IPS DF 6.9 (cell line): ENCODE results near the gene MAST2.

ENCODE experiments used
- DNase-seq: peaks from one replicate; pipeline ENCODE4 v3.0.0-alpha.2; 2013; ENCODE audit warnings: low read depth, low spot score
- H3K27ac ChIP-seq: one replicate; pipeline ENCODE4 v1.5.1; 2013; ENCODE audit warnings: low read length, control low read depth
- H3K27me3 ChIP-seq: 2 replicates; pipeline ENCODE4 v1.6.1; 2013; ENCODE audit warnings: mild to moderate bottlenecking, low read length; ENCODE audit not compliant: control insufficient read depth, insufficient read depth
- H3K36me3 ChIP-seq: 2 replicates; pipeline ENCODE4 v1.6.1; 2013; ENCODE audit warnings: low read length; ENCODE audit not compliant: control insufficient read depth, insufficient read depth
- H3K4me1 ChIP-seq: 2 replicates; pipeline ENCODE4 v1.6.1; 2013; ENCODE audit warnings: low read length; ENCODE audit not compliant: control insufficient read depth, insufficient read depth
- H3K4me3 ChIP-seq: 2 replicates; pipeline ENCODE4 v1.5.1; 2013; ENCODE audit warnings: mild to moderate bottlenecking, low read length
- H3K9me3 ChIP-seq: 2 replicates; pipeline ENCODE4 v1.6.1; 2013; ENCODE audit warnings: low read length, inconsistent platforms; ENCODE audit not compliant: control insufficient read depth, insufficient read depth
- WGBS: extraction: QIAGEN DNeasy Blood & Tissue Kit; methylation state at CpG from one replicate; pipeline ENCODE4 v1.1.7; 2013; ENCODE audit warnings: mixed read lengths, missing lambda C conversion rate; ENCODE audit not compliant: insufficient read length, insufficient coverage; 5-methylcytosine and 5-hydroxymethylcytosine counted together

Gene MAST2

DNA sequence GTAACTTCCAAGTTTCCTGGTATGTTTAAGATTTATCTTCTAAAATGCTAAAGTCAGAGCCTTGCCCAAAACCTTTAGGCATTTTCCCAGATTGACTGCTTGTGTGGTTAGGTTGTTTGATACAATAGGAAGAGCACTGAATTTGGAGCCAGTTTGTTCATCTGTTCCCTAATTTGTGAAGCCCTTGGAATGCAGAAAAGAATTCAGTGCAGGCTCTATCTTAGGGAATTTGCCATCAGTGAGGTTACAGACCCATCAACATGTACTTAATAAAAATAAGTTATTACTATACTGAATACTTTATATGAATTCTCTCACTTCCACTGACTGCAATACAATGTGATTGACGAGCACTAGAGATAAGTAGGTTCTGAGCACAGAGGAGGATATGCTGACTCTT is 208.8 kb downstream of the MAST2 start:
- Histone ChIP-seq H3K27ac (no peak overlapping the region), H3K4me3 (no peak overlapping the region), H3K36me3 (peaks cover 3% of the 10 kb centered on the region; the same call in 1 of the 2 replicates), H3K9me3 (no peaks in the 10 kb centered on the region), H3K27me3 (no peaks in the 10 kb centered on the region), H3K4me1 (no peaks in the 10 kb centered on the region)
- no CpG with 5 or more reads among the region's 1 CpG for WGBS
- no peak for DNase-seq

DNA sequence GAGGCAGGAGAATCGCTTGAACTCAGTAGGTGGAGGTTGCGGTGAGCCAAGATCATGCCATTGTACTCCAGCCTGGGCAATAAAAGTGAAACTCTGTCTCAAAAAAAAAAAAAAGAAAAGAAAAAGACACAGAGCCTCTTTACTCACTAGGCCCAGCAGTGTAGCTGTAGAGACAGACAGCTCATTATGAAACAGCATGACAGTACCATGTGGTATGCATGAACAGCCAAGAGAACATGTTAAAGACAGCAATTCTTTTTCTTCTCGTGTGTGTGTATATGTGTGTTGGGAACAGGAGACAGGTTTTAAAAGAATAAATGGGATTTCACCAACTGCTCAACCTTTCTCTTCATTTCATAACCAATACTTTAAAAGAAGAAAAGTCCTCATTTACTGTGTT is 210.2 kb downstream of the MAST2 start:
- no peak for DNase-seq
- no CpG with 5 or more reads among the region's 3 CpGs for WGBS
- Histone ChIP-seq H3K9me3 (no peaks in the 10 kb centered on the region), H3K36me3 (no peaks in the 10 kb centered on the region; the same call in 1 of the 2 replicates), H3K27ac (no peak overlapping the region), H3K27me3 (no peaks in the 10 kb centered on the region), H3K4me3 (no peak overlapping the region), H3K4me1 (no peaks in the 10 kb centered on the region)

DNA sequence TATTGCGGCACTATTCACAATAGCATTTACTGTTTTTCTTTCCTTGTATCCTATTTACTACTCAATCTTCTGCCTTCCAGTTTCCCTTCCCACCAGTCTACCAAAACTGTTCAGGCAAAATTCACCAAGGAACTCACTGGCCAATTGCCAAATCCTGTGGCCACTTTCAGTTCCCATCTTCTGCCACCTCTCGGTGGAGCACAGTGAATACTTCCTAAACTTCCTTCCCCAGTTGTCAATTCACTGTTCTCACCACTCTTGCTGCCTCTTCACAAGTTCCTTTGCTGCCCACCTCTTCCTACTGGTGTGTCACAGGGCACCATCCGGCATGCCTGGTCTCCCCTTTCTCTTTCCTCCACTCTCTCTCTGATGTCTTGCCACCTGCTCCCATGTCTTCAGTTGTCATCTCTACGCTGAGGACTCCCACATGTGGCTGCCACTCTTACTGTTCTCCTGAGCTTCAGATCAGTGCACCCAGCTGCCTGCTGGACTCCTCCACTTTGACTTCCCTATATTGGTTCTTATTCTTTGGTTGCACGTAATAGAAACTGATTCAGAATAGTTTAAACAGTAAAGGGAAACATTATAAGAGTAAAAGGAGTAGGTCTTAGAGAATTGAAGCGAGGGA is 214.6 kb downstream of the MAST2 start:
- Histone ChIP-seq H3K9me3 (no peaks in the 10 kb centered on the region), H3K36me3 (peaks cover 8% of the 10 kb centered on the region; the same call in 1 of the 2 replicates), H3K27ac (no peak overlapping the region), H3K4me1 (0 out of 2 replicates have a peak, but pooled peaks cover 2% of the 10 kb centered on the region), H3K4me3 (no peak overlapping the region), H3K27me3 (no peaks in the 10 kb centered on the region)
- no CpG with 5 or more reads among the region's 6 CpGs for WGBS
- DNase-seq: no peak

DNA sequence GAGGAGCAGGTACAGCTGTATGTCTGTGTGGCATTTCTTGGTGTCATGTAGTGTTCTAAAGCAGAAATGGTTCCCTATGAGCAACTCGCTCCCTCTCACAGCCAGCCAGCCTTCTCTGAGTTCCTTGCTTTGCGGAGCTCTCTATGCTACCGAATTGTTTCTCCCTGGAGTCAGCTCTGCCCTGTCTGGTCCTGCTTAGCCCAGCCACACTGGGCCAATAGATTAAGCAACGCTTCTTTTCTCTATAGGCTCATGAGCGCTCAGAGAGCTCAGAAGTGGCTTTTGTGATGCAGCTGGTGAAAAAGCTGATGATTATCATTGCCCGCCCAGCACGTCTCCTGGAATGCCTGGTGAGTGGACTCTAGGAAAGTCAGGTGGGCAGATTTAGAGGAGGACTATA is 215.9 kb downstream of the MAST2 start:
- Histone ChIP-seq H3K36me3 (peaks cover 16% of the 10 kb centered on the region), H3K4me3 (no peak overlapping the region)
- whole genome bisulfite sequencing: no CpG with 5 or more reads among the region's 7 CpGs

DNA sequence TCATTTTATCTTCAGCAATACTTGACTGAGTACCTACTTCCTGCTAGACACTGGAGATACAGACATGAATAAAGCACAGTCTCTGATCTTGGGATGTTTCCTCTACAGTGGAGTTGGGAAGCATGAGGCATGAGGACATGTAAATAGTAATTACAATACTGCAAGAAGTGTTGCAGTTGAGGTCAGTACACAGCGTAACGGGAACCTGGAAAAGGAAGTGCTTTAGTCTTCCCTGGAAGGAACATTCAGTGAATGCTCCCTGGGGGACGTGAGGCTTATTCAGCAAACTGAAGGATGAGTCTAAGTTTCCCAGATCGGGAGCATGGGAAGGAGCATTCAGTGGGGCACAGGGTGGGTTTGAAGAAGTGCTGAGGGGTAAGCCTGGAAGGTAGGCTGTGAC is 216.6 kb downstream of the MAST2 start:
- no CpG with 5 or more reads among the region's 4 CpGs for WGBS
- Histone ChIP-seq H3K4me3 (no peak overlapping the region), H3K36me3 (peaks cover 16% of the 10 kb centered on the region), H3K27ac (no peak overlapping the region), H3K9me3 (no peaks in the 10 kb centered on the region), H3K27me3 (no peaks in the 10 kb centered on the region), H3K4me1 (0 out of 2 replicates have a peak, but pooled peaks cover 2% of the 10 kb centered on the region)
- no peak for DNase-seq

More for the DNA sequence above, 215.9 kb downstream of the MAST2 start:
- H3K4me1 ChIP-seq: 0 out of 2 replicates have a peak, but pooled peaks cover 2% of the 10 kb centered on the region
- no peaks in the 10 kb centered on the region for H3K27me3 ChIP-seq
- no peak overlapping the region for H3K27ac ChIP-seq
- H3K9me3 ChIP-seq: no peaks in the 10 kb centered on the region
- no peak for DNase-seq

DNA sequence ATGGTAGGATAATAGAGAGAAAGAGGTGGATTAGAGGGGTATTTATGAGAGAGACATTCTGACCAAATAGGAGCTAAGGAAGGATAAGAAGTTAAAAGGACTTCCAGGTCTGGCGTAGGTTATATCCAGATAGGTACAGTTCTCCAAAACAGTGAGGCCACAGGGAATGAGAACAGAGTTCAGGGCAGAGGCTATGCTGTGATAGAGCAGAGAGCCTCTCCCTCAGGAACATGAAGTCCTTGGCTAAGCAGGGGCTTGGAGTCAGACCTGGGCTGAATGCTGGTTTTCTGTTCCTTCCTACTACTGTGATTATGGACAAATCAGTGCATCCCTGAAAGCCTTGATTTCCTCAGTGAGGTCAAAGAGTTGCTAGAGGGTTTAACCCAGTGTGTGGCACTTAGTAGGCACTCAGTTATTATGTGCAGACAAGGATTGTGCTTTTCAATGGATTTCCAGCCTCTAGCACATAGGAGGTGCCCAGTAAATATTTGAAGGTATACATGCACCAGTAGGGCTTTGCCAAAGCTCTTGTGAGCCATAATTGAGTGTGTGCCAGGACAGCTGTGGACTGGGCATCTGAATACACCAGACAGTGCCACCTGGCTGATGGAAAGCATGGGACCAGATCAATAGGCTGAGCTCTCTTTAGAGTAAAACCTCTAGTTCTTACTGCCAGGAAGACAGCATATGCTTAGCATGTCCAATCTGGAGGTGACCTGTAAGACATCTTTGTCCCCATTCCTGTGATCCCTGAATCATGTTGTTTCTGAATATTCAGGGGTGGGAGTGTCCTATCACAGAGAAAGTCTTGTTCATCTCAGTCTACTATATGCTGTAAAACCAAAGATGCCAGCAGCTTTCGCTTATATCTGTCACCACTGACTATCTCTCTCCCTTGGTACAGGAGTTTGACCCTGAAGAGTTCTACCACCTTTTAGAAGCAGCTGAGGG is 217.9 kb downstream of the MAST2 start:
- no peak overlapping the region for H3K4me3 ChIP-seq
- H3K9me3 ChIP-seq: no peaks in the 10 kb centered on the region
- peaks cover 16% of the 10 kb centered on the region for H3K36me3 ChIP-seq
- H3K27ac ChIP-seq: no peak overlapping the region
- DNase-seq: no peak
- H3K27me3 ChIP-seq: no peaks in the 10 kb centered on the region
- H3K4me1 ChIP-seq: 0 out of 2 replicates have a peak, but pooled peaks cover 2% of the 10 kb centered on the region
- no CpG with 5 or more reads among the region's 2 CpGs for WGBS

DNA sequence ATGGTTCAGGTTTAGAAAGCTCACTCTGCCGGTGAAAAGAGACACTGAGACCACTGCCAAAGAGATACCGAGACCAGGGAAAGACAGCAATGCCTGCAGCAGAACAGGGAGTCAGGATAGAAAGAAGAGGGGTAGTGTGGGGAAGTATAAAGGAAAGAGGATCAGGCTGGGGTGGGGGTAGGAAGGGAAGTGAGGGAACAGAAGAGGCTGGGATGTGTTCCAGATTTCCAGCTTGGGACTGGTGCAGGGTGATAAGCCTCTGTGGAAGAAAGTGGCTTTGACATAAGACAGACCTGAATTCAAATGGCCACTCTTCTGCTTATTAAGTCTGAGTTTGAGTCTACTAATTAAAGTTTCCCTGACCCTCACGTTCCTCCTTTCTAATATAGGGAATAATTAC is 223.1 kb downstream of the MAST2 start:
- no peaks in the 10 kb centered on the region for H3K27me3 ChIP-seq
- no peak for DNase-seq
- H3K27ac ChIP-seq: no peak overlapping the region
- no peaks in the 10 kb centered on the region for H3K4me1 ChIP-seq
- H3K4me3 ChIP-seq: no peak overlapping the region
- no peaks in the 10 kb centered on the region for H3K9me3 ChIP-seq
- WGBS: no CpG with 5 or more reads among the region's 3 CpGs
- H3K36me3 ChIP-seq: peaks cover 26% of the 10 kb centered on the region

DNA sequence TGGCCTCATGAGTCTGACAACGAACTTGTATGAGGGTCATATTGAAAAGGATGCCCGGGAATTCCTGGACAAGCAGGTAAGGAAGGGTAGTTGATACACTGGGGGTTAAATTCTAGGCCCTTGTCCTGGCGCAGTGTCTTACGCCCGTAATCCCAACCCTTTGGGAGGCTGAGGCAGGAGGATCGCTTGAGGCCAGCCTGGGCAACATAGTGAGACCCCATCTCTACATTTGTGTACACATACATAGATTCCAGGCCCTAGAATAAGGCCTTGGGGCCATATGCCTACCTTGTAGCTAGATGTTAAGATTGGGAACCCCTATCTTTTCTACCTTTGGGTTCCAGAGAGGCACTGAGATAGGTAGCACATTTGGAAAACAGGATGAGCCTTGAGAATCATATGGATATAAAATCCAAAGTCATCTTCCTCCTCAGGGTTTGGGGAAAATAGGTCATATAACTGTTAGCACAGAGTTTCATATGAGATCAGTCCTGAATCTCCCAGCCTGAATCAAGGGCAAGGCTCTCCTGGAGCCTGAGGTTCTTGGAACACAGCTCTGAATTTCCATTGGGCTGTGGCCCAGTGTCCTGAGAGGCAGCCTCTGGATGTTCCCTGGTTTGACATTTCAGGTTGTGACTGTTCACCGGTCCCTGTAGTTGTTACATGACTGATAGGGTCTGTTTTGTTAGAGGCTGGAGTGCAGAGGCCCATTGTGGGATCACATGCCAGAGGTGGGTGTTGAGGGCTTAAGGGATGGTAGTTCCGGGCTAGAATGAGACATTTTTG is 224.6 kb downstream of the MAST2 start:
- no peaks in the 10 kb centered on the region for H3K9me3 ChIP-seq
- no peak overlapping the region for H3K27ac ChIP-seq
- no CpG with 5 or more reads among the region's 8 CpGs for WGBS
- DNase-seq: no peak
- H3K4me1 ChIP-seq: no peaks in the 10 kb centered on the region
- no peak overlapping the region for H3K4me3 ChIP-seq
- peaks cover 26% of the 10 kb centered on the region for H3K36me3 ChIP-seq
- no peaks in the 10 kb centered on the region for H3K27me3 ChIP-seq

DNA sequence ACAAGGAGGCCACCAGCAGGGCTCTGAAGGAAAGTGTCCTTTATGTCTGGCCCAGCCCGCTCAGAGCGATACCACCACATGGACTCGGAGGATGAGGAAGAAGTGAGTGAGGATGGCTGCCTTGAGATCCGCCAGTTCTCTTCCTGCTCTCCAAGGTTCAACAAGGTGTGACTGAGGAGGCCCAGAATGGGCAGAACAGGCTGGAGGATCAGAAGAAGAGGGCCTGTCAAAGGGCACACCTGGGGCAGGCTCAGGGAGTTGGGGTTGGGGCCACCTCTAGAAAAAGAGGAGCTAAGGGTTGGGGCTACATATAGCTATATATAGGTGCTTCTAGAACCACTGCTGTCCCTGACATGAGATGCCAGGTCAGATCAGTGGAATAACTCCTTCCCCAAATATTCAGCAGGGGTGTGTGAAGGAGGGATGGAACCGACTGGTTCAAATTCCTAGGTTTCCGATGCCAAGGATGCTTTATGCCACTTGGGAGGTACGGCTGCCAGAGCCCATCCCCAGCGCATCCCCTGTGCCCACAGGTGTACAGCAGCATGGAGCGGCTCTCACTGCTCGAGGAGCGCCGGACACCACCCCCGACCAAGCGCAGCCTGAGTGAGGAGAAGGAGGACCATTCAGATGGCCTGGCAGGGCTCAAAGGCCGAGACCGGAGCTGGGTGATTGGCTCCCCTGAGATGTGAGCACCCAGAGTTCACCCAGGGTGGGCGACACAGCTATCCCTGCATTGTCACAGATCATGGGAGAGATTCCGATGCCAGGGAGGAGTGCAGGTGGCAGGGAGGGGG is 226.9 kb downstream of the MAST2 start:
- Histone ChIP-seq H3K27ac (no peak overlapping the region), H3K36me3 (peaks cover 18% of the 10 kb centered on the region), H3K4me1 (no peaks in the 10 kb centered on the region), H3K27me3 (no peaks in the 10 kb centered on the region), H3K4me3 (no peak overlapping the region), H3K9me3 (no peaks in the 10 kb centered on the region)
- no CpG with 5 or more reads among the region's 18 CpGs for WGBS
- no peak for DNase-seq
